ENCODE results near the gene FGF11. TPM values are rescaled to one million over a fixed set of nuclear protein-coding genes. Genes with fewer than 3 reads are reported as not detected.

FGF11 gene
- total and polyA plus RNA-seq, 4 donors: 0.47 to 3.5 (median 0.66) TPM

DNA sequence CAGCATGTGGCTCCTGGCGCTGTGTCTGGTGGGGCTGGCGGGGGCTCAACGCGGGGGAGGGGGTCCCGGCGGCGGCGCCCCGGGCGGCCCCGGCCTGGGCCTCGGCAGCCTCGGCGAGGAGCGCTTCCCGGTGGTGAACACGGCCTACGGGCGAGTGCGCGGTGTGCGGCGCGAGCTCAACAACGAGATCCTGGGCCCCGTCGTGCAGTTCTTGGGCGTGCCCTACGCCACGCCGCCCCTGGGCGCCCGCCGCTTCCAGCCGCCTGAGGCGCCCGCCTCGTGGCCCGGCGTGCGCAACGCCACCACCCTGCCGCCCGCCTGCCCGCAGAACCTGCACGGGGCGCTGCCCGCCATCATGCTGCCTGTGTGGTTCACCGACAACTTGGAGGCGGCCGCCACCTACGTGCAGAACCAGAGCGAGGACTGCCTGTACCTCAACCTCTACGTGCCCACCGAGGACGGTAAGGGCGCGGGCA is 31.0 kb upstream of the FGF11 start:
- WGBS, 2 donors: 65 to 74% methylated on average over 39 to 58 of the region's 58 CpGs
- H3K9me3 ChIP-seq (ENCODE audit: control insufficient read depth in 4 of 4, insufficient read depth in 3 of 4, low read length in 3 of 4): no peaks in the 10 kb centered on the region
- peaks cover 0 to 4% (median 2%) of the 10 kb centered on the region in 4 donors for H3K36me3 ChIP-seq (ENCODE audit: control insufficient read depth in 4 of 4, insufficient read depth in 4 of 4, low read length in 4 of 4)
- no peak overlapping the region for H3K9ac ChIP-seq (ENCODE audit: insufficient read depth in 1 of 2, low read length in 2 of 2)
- TF ChIP-seq, protein P1, sequence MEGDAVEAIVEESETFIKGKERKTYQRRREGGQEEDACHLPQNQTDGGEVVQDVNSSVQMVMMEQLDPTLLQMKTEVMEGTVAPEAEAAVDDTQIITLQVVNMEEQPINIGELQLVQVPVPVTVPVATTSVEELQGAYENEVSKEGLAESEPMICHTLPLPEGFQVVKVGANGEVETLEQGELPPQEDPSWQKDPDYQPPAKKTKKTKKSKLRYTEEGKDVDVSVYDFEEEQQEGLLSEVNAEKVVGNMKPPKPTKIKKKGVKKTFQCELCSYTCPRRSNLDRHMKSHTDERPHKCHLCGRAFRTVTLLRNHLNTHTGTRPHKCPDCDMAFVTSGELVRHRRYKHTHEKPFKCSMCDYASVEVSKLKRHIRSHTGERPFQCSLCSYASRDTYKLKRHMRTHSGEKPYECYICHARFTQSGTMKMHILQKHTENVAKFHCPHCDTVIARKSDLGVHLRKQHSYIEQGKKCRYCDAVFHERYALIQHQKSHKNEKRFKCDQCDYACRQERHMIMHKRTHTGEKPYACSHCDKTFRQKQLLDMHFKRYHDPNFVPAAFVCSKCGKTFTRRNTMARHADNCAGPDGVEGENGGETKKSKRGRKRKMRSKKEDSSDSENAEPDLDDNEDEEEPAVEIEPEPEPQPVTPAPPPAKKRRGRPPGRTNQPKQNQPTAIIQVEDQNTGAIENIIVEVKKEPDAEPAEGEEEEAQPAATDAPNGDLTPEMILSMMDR (IDR thresholded peaks at IDR 0.05; ENCODE audit: control extremely low read depth, extremely low read depth): no peak
- peaks cover 0 to 5% (median 0%) of the 10 kb centered on the region in 5 donors for H3K4me1 ChIP-seq (ENCODE audit: control insufficient read depth in 5 of 5, insufficient read depth in 5 of 5, low read length in 5 of 5)
- ATAC-seq (ENCODE audit: insufficient read depth, low FRiP score): no peak
- no peak overlapping the region for H3K27ac ChIP-seq (ENCODE audit: low read depth in 1 of 2, low read length in 1 of 2)
- no peaks in the 10 kb centered on the region for H3K27me3 ChIP-seq (ENCODE audit: control insufficient read depth in 3 of 3, insufficient read depth in 3 of 3, low read length in 2 of 3)
- no peak for DNase-seq
- no peak overlapping the region for H3K4me3 ChIP-seq

DNA sequence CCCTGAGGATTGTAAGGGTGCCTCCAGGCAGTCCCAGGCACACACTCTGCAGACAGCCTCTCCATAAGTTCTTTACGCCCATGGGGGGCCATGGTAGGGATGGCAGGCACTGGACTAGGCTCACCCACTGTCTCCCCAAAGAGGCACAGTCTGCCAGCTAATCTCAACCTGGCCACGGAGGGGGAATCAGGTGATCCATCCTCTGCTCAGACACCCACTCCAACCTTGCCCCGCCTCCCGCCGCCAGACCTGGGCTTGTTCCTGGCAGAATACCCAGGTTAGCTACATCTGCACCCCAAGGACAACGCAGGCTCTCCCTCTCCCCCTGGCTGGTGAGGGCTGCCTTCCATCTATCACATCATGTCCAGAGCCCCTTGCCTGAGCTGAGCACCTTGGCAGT is 30.4 kb upstream of the FGF11 start:
- no peak overlapping the region for H3K9ac ChIP-seq (ENCODE audit: insufficient read depth in 1 of 2, low read length in 2 of 2)
- no peaks in the 10 kb centered on the region for H3K27me3 ChIP-seq (ENCODE audit: control insufficient read depth in 3 of 3, insufficient read depth in 3 of 3, low read length in 2 of 3)
- DNase-seq (no peak), ATAC-seq (ENCODE audit: insufficient read depth, low FRiP score) (no peak)
- no peak overlapping the region for H3K4me3 ChIP-seq
- no peaks in the 10 kb centered on the region for H3K9me3 ChIP-seq (ENCODE audit: control insufficient read depth in 4 of 4, insufficient read depth in 3 of 4, low read length in 3 of 4)
- 78 to 91% methylated on average over 6 of the region's 6 CpGs for WGBS, 2 donors
- TF ChIP-seq, protein P1 (IDR thresholded peaks at IDR 0.05; ENCODE audit: control extremely low read depth, extremely low read depth): no peak
- H3K27ac ChIP-seq (ENCODE audit: low read depth in 1 of 2, low read length in 1 of 2): no peak overlapping the region
- H3K4me1 ChIP-seq (ENCODE audit: control insufficient read depth in 5 of 5, insufficient read depth in 5 of 5, low read length in 5 of 5): peaks cover 0 to 5% (median 0%) of the 10 kb centered on the region in 5 donors
- H3K36me3 ChIP-seq (ENCODE audit: control insufficient read depth in 4 of 4, insufficient read depth in 4 of 4, low read length in 4 of 4): peaks cover 0 to 4% (median 2%) of the 10 kb centered on the region in 4 donors

GRCh38 chr17:7409716-7410115 is 29.6 kb upstream of the FGF11 start:
- TF ChIP-seq, protein P1 (IDR thresholded peaks at IDR 0.05; ENCODE audit: control extremely low read depth, extremely low read depth): no peak
- Histone ChIP-seq H3K36me3 (ENCODE audit: control insufficient read depth in 4 of 4, insufficient read depth in 4 of 4, low read length in 4 of 4) (peaks cover 0 to 4% (median 2%) of the 10 kb centered on the region in 4 donors), H3K9ac (ENCODE audit: insufficient read depth in 1 of 2, low read length in 2 of 2) (no peak overlapping the region), H3K4me1 (ENCODE audit: control insufficient read depth in 5 of 5, insufficient read depth in 5 of 5, low read length in 5 of 5) (peaks cover 0 to 5% (median 0%) of the 10 kb centered on the region in 5 donors), H3K4me3 (no peak overlapping the region), H3K27ac (ENCODE audit: low read depth in 1 of 2, low read length in 1 of 2) (no peak overlapping the region), H3K27me3 (ENCODE audit: control insufficient read depth in 3 of 3, insufficient read depth in 3 of 3, low read length in 2 of 3) (no peaks in the 10 kb centered on the region), H3K9me3 (ENCODE audit: control insufficient read depth in 4 of 4, insufficient read depth in 3 of 4, low read length in 3 of 4) (no peaks in the 10 kb centered on the region)
- no peak for DNase-seq
- 92 to 94% methylated on average over 6 of the region's 6 CpGs for WGBS, 2 donors
- ATAC-seq (ENCODE audit: insufficient read depth, low FRiP score): no peak

All from lung (tissue), 12 donors.